K562 (cell line): ENCODE measurements around the gene GNL3. TPM values are rescaled to one million over a fixed set of nuclear protein-coding genes. Genes with fewer than 3 reads are reported as not detected.

ENCODE experiments used
- ARID1B ChIP-seq: fragments of 450-650 bp; IDR thresholded peaks from 2 replicates; pipeline ENCODE4 v1.6.1; 2016; ENCODE audit warnings: antibody characterized with exemption, mild to moderate bottlenecking, inconsistent platforms
- PHB2 ChIP-seq: fragments of 450-650 bp; IDR thresholded peaks from 2 replicates; pipeline ENCODE4 v1.6.1; 2017; ENCODE audit warnings: low read depth
- PRPF4 ChIP-seq: fragments of 200-400 bp; formaldehyde crosslinking; IDR thresholded peaks from one replicate; pipeline ENCODE4 v1.6.1; 2017; ENCODE audit warnings: low read length, low read depth, mild to moderate bottlenecking; ENCODE audit not compliant: insufficient read depth, poor library complexity, severe bottlenecking
- TCF3 ChIP-seq: sonication (generic); formaldehyde crosslinking; IDR thresholded peaks from 2 replicates; pipeline ENCODE4 v1.4.0; 2020; ENCODE audit warnings: mild to moderate bottlenecking, missing genetic modification reagents
- polyA plus RNA-seq, 8 experiments: library from polyadenylated mRNA; depleted of rRNA in 4 of 8; stranded (reverse) in 5 of 8; unstranded in 3 of 8; fragments of >200 nt; fragmentation: Nextera tagmentation in 2 of 8; fragmentation: Illumina TruSeq in 1 of 8; extraction: Ambion mirVana in 2 of 8; extraction: Trizol in 1 of 8; gene quantifications; 2 replicates each; pipeline versions ENCODE4 v1.2.1 to v1.2.3, GENCODE V29; 2011 to 2014; ENCODE audit warnings: inconsistent platforms in 1 of 8, missing spikeins in 1 of 8
- total RNA-seq, 7 experiments: library from RNA; depleted of rRNA in 6 of 7; stranded (reverse); fragments of >200 nt in 6 of 7; fragmentation: Illumina TruSeq in 2 of 7; extraction: Trizol in 2 of 7; gene quantifications; 2 replicates each; pipeline versions ENCODE4 v1.2.1 to v1.2.3, GENCODE V29; 2011 to 2021; ENCODE audit warnings: low replicate concordance in 1 of 7
- TF ChIP-seq, protein P1 (sequence below): fragments of 450-650 bp; IDR thresholded peaks from 2 replicates; pipeline ENCODE4 v1.6.1; 2016; ENCODE audit warnings: mild to moderate bottlenecking, moderate library complexity
- TF ChIP-seq, protein P2 (sequence below), 2 experiments: fragments of 450-650 bp in 1 of 2; IDR thresholded peaks; 2 replicates each; pipeline ENCODE4 v1.6.1; 2011 to 2017; ENCODE audit warnings: low read depth in 2 of 2, antibody characterized with exemption in 1 of 2, borderline replicate concordance in 1 of 2, low read length in 1 of 2, mild to moderate bottlenecking in 1 of 2, mixed read lengths in 1 of 2; ENCODE audit not compliant: control insufficient read depth in 1 of 2
- TF ChIP-seq, protein P3 (sequence below), 2 experiments: fragments of 450-650 bp; IDR thresholded peaks; 2 replicates each; pipeline ENCODE4 v1.6.1; 2018; ENCODE audit warnings: mild to moderate bottlenecking in 2 of 2, low read depth in 1 of 2; ENCODE audit not compliant: partially characterized antibody in 2 of 2

GNL3 gene
- total and polyA plus RNA-seq, 9 of the 15 experiments (the other 6 are each of a cell fraction or from before 2014, with no cell fraction given), result 132 to 313 (median 220) TPM

DNA sequence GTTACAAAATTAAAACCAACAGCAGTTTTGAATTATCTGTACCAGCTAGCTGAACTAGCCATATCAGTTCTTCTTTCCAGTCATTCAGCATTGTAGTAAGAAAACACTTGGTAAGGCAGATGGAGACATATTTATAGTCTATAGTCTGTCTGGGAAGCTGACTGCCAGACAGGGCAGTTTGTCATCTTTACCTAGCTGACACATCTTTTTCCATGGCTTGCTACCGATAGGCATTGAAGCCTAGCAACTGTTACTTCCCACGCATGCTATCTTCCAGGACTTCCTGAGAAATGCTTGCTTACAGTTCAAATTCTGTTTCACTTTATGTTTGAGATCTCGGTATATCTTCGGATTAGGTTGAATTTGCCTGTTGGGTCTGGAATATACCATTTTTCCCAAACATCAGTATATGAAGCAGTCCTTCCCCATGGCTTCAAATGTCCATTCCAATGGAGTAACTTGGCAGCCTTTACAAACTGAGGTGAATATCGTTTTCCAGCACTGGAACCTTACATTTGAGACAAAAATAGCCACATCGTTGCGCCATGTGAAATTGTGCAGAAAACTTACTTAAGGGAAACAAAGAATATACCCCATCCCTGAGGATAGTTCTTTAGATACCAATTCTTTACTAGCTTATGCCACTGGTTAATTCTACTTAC lies 8.8 kb downstream of the GNL3 start (continued):
- TF ChIP-seq, protein P1, sequence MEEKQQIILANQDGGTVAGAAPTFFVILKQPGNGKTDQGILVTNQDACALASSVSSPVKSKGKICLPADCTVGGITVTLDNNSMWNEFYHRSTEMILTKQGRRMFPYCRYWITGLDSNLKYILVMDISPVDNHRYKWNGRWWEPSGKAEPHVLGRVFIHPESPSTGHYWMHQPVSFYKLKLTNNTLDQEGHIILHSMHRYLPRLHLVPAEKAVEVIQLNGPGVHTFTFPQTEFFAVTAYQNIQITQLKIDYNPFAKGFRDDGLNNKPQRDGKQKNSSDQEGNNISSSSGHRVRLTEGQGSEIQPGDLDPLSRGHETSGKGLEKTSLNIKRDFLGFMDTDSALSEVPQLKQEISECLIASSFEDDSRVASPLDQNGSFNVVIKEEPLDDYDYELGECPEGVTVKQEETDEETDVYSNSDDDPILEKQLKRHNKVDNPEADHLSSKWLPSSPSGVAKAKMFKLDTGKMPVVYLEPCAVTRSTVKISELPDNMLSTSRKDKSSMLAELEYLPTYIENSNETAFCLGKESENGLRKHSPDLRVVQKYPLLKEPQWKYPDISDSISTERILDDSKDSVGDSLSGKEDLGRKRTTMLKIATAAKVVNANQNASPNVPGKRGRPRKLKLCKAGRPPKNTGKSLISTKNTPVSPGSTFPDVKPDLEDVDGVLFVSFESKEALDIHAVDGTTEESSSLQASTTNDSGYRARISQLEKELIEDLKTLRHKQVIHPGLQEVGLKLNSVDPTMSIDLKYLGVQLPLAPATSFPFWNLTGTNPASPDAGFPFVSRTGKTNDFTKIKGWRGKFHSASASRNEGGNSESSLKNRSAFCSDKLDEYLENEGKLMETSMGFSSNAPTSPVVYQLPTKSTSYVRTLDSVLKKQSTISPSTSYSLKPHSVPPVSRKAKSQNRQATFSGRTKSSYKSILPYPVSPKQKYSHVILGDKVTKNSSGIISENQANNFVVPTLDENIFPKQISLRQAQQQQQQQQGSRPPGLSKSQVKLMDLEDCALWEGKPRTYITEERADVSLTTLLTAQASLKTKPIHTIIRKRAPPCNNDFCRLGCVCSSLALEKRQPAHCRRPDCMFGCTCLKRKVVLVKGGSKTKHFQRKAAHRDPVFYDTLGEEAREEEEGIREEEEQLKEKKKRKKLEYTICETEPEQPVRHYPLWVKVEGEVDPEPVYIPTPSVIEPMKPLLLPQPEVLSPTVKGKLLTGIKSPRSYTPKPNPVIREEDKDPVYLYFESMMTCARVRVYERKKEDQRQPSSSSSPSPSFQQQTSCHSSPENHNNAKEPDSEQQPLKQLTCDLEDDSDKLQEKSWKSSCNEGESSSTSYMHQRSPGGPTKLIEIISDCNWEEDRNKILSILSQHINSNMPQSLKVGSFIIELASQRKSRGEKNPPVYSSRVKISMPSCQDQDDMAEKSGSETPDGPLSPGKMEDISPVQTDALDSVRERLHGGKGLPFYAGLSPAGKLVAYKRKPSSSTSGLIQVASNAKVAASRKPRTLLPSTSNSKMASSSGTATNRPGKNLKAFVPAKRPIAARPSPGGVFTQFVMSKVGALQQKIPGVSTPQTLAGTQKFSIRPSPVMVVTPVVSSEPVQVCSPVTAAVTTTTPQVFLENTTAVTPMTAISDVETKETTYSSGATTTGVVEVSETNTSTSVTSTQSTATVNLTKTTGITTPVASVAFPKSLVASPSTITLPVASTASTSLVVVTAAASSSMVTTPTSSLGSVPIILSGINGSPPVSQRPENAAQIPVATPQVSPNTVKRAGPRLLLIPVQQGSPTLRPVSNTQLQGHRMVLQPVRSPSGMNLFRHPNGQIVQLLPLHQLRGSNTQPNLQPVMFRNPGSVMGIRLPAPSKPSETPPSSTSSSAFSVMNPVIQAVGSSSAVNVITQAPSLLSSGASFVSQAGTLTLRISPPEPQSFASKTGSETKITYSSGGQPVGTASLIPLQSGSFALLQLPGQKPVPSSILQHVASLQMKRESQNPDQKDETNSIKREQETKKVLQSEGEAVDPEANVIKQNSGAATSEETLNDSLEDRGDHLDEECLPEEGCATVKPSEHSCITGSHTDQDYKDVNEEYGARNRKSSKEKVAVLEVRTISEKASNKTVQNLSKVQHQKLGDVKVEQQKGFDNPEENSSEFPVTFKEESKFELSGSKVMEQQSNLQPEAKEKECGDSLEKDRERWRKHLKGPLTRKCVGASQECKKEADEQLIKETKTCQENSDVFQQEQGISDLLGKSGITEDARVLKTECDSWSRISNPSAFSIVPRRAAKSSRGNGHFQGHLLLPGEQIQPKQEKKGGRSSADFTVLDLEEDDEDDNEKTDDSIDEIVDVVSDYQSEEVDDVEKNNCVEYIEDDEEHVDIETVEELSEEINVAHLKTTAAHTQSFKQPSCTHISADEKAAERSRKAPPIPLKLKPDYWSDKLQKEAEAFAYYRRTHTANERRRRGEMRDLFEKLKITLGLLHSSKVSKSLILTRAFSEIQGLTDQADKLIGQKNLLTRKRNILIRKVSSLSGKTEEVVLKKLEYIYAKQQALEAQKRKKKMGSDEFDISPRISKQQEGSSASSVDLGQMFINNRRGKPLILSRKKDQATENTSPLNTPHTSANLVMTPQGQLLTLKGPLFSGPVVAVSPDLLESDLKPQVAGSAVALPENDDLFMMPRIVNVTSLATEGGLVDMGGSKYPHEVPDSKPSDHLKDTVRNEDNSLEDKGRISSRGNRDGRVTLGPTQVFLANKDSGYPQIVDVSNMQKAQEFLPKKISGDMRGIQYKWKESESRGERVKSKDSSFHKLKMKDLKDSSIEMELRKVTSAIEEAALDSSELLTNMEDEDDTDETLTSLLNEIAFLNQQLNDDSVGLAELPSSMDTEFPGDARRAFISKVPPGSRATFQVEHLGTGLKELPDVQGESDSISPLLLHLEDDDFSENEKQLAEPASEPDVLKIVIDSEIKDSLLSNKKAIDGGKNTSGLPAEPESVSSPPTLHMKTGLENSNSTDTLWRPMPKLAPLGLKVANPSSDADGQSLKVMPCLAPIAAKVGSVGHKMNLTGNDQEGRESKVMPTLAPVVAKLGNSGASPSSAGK, result no peak
- TF ChIP-seq, protein P2, sequence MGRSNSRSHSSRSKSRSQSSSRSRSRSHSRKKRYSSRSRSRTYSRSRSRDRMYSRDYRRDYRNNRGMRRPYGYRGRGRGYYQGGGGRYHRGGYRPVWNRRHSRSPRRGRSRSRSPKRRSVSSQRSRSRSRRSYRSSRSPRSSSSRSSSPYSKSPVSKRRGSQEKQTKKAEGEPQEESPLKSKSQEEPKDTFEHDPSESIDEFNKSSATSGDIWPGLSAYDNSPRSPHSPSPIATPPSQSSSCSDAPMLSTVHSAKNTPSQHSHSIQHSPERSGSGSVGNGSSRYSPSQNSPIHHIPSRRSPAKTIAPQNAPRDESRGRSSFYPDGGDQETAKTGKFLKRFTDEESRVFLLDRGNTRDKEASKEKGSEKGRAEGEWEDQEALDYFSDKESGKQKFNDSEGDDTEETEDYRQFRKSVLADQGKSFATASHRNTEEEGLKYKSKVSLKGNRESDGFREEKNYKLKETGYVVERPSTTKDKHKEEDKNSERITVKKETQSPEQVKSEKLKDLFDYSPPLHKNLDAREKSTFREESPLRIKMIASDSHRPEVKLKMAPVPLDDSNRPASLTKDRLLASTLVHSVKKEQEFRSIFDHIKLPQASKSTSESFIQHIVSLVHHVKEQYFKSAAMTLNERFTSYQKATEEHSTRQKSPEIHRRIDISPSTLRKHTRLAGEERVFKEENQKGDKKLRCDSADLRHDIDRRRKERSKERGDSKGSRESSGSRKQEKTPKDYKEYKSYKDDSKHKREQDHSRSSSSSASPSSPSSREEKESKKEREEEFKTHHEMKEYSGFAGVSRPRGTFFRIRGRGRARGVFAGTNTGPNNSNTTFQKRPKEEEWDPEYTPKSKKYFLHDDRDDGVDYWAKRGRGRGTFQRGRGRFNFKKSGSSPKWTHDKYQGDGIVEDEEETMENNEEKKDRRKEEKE (IDR thresholded peaks at IDR 0.05; ENCODE audit: borderline replicate concordance in 1 of 2, control insufficient read depth in 1 of 2, low read depth in 2 of 2, low read length in 1 of 2), result no peak
- TF ChIP-seq PHB2, result no peak
- peak; percentile 86 for TF ChIP-seq TCF3
- peak; percentile 76 for TF ChIP-seq ARID1B
- no peak for TF ChIP-seq PRPF4
- TF ChIP-seq, protein P3, sequence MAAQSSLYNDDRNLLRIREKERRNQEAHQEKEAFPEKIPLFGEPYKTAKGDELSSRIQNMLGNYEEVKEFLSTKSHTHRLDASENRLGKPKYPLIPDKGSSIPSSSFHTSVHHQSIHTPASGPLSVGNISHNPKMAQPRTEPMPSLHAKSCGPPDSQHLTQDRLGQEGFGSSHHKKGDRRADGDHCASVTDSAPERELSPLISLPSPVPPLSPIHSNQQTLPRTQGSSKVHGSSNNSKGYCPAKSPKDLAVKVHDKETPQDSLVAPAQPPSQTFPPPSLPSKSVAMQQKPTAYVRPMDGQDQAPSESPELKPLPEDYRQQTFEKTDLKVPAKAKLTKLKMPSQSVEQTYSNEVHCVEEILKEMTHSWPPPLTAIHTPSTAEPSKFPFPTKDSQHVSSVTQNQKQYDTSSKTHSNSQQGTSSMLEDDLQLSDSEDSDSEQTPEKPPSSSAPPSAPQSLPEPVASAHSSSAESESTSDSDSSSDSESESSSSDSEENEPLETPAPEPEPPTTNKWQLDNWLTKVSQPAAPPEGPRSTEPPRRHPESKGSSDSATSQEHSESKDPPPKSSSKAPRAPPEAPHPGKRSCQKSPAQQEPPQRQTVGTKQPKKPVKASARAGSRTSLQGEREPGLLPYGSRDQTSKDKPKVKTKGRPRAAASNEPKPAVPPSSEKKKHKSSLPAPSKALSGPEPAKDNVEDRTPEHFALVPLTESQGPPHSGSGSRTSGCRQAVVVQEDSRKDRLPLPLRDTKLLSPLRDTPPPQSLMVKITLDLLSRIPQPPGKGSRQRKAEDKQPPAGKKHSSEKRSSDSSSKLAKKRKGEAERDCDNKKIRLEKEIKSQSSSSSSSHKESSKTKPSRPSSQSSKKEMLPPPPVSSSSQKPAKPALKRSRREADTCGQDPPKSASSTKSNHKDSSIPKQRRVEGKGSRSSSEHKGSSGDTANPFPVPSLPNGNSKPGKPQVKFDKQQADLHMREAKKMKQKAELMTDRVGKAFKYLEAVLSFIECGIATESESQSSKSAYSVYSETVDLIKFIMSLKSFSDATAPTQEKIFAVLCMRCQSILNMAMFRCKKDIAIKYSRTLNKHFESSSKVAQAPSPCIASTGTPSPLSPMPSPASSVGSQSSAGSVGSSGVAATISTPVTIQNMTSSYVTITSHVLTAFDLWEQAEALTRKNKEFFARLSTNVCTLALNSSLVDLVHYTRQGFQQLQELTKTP (IDR thresholded peaks at IDR 0.05; ENCODE audit: low read depth in 1 of 2, partially characterized antibody in 2 of 2), result peak in 1 of 2 experiments; percentile 22
